DMS153 treated with DMSO at 0.1 percent for 48 hours (cell line): ENCODE data around the gene LDLRAP1.

Experiments used
- DNase-seq: peaks from one replicate; lab custom pipeline; 2025; ENCODE audit not compliant: unreplicated experiment; lab: John Stamatoyannopoulos, UW

The LDLRAP1 gene

DNA sequence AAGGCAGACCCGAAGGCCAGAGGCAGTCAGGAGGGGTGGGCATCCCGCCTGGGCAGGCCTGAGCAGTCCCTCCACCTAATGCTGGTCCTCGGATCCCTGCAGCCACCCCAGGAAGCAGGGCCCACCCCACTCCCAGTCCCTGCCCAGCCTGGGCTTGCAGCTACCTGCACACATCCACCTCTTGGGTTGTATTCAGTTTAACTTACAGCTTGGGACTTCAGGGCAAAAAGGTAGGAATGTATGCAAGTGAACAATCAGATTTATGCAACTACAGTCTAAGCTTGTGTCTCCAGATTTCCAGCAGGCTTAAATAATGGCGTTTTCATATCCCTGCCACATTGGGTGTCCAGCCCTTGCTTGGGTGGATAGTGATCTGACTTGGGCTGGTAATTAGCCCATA is 17.4 kb downstream of the LDLRAP1 start:
- DNase-seq: no peak

DNA sequence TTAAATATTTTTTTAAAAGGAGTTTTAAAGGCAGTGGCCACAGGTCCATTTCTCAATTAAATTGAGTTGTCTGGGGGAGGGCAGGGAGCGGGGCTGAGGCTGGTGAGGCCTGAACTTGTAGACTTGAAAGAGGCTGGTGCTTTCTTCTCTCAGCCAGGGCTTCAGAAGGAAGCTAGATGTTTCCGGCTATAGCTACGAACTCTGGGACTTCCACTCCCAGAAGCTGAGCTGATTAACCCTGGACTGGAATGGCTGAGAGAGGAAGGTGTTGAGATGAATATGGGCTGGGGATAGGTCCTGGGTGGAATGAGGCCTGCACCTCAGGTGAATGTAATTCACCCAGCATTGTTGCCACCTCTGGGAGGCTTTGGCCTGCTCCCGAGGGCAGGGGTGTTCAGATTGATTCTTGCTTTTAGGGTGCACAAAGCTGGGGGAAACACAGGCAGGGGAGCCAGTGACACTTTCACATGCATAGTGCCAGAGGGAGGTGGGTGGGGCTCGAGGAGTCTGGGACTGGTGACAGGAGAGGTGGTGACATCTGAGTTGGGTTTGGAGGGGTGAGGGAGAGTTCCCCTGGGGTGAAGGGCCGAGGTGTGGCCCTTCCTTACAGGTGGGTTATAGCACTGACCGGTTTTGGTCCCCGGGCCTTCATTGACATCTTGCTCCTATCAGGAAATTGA is 18.2 kb downstream of the LDLRAP1 start:
- no peak for DNase-seq

DNA sequence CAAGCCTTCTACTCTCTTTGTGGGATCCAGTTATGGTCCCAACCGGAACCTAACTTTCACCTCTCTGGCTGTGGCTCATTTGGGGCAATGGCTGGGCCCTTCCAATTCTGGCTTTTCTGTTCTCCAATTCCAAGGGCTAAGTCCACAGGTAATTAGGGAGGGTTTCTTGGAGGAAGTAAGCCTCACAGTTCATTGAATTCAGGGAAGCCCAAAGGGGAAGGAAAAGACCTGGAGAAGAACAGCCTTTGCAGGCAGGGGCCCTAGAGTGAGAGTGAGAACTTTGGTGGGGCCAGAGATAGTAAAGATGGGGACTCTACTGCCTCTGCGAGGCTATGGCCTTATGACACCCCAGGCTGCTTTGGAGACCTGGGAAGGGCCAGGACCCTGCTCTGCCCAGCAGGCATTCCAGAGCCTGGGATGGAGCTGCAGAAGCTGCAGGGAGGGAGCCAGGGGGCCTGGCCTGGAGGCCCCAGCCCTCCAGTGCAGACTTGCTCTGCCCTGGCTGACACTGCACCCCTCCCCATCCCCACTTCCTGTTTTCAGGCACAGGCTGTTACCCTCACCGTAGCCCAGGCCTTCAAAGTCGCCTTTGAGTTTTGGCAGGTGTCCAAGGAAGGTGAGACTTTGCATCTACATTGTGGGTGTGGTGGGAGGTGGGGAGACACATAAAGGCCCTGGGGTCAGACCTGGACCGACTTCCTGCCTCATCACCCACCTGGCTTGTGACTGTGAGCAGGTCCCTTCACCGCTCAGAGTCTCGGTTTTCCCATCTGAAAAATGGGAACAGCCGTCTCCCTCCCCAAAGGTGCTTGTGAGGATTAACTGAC is 18.9 kb downstream of the LDLRAP1 start:
- peak; percentile 63 for DNase-seq

DNA sequence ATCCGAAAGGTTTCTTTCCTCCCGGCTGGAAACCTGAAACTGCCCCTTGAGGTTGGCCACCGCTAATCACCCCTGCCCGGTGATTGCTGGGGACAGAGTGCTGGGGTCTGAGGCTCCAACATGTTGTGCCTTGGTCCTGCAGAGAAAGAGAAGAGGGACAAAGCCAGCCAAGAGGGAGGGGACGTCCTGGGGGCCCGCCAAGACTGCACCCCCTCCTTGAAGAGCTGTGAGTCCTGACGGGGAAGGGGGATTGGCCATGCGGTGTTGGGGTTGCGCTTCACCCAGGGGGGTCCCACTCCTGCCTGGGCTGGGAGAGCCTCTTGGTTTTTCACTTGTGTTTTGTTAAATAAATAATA is 19.5 kb downstream of the LDLRAP1 start:
- DNase-seq: no peak

DNA sequence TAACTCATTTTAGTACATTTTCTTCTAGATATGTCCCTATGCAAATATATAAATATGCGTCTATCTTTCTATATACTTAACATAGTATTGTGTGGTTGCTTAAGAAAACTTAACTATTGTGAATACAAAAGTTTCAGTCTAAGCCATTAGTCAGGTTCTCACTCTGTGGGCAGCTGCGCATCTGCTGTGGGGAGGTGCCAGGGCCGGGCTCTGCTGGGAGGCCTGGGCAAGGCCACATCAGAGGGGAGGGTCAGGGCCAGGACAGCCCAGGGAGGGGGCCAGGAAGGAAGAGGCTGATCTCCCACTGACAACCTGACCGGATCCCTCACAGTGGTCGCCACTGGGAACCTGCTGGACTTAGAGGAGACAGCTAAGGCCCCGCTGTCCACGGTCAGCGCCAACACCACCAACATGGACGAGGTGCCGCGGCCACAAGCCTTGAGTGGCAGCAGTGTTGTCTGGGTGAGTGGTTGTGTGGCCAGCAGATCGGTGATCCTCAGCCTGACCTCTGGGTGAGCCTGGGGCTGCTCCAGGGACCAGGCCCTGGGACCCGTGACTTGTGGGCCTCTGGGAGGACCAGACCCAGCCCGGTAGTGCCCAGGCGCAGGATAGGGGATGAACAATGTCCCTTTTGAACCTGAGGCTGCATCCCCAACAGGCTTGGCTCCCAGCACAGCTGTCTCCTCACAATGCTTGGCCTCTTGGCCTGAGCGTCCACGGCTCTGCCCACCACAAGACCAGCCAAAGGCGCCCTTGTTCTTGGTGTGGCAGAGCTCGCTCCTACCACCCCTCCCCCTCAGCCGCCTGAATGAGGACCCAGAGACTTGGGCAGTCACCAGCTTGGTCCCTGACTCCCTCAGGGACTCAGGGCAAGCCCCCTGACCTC is 20.2 kb downstream of the LDLRAP1 start:
- no peak for DNase-seq

DNA sequence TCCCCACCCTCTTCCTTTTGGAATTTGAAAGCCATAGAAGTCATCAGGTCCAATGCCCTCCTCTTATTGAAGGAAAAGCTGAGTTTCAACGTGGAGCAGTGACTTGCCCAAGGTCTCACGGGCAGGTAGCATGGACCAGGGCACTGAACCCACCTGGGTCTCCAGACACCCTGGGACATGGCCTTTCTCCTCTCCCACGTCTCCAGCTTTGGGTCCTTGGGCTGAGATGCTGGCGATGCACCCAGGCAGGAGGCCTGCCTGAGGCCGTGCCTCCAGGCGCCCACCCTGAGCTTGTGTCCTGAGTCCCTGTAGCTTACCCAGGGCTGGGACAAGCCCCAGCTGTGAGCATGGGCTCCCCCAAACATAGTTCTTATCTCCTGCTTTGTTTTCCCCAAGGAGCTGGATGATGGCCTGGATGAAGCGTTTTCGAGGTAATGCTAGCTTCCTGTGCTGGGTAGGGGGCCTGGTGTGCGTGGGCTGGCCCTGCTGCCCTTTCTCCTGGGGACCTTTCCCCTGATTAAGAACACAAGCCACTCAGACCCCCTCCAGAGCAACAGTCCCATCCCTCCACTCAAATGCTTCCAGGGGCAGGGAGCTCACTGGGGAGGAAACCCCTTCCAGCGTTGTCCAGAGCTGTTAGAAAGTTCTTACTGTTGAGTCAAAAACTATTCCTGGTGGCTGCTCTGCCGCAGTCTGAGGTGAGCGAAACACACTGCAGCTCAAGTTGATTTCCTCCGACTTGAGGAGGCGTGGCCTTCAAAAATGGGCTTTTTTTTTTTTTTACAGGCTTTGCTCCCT is 21.6 kb downstream of the LDLRAP1 start:
- DNase-seq: no peak

DNA sequence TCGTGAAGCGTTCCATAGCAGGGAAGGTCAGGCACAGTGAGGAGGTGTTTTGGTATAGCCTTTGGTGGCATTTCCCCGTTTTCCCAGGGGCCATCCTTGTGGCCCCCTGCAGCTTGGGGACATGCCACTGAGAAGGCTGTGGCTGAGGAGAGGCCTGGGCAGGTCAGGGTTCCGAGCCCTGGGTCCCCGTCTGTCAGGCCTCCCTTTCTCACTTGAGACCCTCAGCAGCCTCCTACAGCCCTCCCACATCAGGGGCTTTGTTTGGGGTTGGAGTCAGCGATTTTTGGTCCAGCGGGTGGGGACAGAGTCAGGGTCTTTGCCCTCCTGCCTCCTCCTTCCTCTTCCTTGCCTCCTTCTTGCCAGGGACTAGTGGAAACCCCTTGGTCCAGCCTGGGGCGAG is 22.2 kb downstream of the LDLRAP1 start:
- no peak for DNase-seq

DNA sequence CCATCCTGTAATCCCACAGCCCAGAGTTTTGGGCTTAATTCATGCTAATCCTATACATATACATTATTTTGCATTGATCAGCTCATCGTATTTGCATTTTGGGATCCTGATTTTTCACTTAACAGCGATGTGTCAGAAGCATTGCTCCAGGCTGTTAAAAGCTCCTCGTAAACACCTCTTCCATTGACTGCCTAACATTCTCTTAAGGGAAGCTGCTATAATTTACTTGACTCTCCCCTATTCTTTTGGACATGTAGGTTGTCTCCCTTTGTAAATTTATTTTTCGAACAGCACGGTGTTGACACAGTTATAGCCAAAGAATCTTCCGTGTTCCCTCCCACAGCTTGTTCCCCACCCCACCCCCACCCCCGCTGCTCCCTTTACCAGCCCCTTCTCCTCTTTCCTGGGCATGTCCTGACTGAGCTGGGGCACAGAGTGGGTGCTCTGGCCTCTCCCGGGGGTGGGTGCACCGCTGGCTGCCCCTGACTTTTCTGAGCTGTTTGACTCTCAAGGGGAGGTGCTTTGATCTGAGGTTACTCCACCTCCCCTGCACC is 22.8 kb downstream of the LDLRAP1 start:
- DNase-seq: peak; percentile 20

DNA sequence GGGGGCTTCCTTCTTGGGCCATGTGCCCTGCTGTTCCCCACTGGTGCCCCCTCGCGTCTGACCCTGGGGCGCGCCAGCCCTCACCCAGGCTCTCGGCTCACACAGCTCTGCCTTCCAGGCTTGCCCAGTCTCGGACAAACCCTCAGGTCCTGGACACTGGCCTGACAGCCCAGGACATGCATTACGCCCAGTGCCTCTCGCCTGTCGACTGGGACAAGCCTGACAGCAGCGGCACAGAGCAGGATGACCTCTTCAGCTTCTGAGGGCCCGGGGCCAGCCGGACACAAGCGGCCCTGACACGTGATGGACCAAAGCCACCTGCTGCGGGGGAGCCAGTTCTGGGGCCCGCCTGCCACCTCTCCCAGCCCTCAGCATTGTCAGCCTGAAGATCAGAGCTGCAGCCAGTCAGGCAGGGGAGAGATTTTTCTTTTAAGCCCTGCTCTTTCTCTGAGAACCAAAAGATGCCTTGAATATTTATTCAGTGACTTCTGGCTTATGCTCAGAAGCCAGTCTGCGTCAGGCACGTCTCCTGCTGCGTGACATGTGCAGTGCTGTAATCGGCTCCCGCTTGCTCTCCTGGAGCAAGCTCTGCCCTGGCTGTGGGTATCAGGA is 23.4 kb downstream of the LDLRAP1 start:
- peak; percentile 54 for DNase-seq

DNA sequence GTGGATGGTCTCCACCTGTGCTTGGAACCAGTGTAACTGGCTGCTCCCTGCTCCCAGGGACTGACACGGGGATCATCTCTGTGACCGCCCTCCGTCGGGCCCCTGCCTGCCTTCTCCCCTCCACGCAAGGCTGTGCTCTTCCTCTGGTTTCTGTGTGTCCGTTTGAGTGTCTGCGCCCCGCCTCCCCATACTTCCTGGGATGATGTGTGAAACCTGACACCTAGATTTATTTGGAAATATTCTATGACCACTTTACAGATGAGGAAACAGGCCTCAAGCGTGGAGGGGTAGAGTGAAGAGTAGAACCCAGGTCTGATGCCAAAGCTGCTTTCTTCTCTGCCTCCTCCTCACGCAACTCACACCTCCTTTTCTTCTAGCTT is 24.3 kb downstream of the LDLRAP1 start:
- no peak for DNase-seq

DNA sequence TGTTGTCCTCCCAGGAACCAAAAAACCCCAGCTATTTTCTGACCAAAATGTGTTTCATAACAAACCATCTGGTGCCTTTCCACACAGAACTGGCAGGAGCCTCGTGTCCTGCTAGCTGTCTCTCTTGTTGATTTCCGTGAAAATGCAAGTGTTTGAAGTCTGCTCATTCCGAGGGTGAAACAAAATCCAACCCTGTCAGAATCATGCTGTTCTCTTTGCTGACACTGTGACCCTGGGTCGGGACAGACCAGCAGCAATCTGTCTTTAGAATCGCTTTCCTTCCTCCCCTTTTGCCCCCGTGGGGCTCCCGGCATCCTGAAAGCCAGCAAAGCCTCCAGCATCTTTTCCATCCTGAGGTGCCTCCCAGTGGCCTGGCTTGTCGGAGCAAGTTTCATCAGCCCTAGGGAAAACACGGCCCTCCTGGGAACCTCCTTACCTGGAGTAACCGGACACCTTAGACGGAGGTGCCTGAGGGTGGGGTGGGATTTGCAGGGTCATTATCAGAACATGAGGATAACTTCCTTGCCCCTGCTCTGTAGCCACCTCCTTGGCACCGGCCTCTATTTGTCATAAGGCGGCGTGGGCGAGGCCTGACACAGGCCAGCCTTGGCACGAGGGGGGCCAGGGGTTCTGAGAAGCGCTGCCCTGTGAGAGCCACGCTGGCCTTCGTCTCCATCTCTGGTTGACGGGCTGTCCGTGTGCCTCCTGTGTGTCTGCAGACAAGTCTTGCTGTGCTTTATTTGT is 24.9 kb downstream of the LDLRAP1 start:
- DNase-seq: peak; percentile 30

DNA sequence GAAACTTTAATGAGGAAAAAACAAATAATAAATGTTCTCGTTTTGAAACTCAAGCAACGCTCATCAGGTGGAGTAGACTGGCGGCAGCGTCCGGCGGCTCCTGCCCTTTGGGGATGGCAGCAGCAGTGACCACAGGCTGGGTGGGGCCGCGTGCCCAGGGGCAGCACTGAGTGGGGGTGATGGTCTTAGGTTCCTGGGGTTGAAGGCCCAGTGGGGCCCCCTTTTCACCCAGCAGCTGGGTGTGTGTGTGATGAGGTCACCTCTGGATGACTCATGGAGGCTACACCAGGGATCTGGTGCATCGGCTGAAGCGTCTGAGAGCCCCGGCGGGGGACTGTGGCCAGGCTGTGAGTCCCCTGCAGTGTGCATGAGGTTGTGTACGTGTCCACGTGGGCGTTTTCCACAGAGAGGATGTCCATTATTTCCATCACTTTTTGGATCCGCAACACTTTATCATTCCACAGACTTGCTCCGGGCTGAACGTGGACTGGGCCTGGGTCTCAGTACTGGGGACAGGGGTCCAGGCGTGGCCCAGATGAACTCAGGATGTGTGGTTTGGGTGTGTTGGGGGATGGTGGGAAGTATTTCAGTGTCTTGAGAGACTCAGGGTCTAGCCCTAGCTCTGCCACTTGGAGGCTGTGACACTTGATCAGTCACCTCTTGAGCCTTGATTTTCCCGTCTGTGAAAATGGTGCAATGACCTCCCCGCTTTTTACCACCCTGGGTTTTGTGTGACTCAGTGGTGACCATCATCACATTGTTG is 25.6 kb downstream of the LDLRAP1 start:
- no peak for DNase-seq

DNA sequence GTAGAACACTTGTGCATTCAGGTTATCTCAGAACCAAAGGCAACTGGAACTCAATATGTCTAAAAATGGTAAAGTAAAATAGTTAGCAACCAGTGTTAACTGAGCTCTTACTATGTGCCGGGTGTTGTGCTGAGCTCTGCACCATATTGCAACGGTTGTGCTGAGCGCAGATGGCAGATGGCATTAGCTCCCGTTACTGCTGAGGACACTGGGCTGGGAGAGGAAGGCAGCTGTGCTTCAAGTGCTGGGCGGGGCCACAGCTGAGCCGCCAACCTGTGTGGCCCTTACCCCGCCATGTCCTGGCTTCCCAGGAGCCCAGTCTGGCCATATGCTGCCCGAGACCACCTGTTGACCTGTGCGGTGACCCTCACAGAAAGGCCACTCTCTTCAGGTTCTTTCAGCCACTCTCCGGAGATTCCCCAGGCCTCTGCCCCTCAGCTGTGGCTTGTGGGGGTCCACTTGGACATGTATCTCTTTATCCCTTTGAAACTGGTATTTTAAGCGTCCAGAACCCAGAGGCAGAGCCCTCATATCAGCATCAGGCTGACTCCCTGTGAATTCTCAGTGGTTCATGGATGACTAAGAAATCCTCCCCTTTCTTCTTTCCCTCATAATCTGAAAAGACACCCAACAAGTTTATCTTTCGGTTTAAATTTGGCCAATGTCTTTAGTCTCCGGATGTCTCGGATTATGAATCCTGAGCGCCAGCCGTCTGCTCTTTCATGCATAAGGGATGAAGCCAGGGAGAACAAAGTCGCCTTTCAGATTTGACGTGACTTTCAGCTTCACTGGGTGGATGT is 26.4 kb downstream of the LDLRAP1 start:
- DNase-seq: no peak

DNA sequence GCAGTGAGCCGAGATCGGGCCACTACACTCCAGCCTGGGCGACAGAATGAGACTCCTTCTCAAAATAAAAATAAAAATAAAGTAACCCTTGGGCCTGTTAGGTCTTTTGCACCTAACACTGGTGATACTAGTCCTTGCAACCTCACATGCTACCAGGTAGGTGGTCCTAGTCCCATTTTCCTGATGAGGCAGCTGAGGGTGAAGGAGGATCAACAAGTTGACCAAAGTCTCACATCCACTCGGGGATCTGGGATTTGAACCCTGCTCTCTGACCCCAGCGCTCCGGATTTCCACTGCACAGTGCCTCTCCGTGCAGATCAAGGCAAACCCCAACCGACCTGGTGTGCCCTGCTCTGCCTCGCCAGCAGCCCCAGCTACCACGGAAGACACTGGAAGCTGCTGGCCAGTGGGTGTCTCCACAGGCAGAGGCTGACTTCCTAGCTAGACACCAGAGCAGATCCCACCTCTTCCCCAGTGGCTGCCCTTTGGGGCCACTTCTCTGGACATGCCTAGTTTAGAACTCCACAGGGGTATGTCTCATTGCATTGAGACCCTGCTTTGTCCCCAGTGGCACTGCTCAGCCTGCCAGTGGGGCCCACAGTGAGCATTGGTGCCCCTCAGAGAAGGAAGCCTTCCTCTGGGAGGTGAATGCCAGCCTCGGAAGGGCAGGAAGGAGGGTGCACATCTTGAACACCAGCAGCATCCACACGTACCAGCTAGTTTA is 27.6 kb downstream of the LDLRAP1 start:
- no peak for DNase-seq

DNA sequence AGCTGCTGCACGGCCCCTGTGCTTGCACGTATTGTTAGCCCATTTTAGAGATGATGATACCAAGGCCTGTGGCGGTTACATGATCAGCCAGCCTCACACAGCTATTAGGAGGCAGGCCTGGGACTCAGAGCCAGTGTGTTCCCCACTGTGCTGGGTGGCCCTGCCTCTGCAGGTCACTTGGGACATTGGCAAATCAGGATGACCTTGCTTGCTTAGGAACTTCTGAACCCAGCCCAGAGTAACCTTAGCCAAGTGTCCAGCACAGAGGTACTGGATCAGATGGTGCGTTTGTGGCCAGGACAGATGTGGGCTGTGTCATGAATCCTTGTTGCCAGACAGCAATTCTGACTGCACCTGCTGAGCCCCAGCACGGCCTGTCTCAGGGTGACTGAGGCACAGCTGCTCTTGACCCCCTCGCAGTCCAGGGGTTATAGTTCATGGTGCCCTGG is 28.1 kb downstream of the LDLRAP1 start:
- DNase-seq: no peak

DNA sequence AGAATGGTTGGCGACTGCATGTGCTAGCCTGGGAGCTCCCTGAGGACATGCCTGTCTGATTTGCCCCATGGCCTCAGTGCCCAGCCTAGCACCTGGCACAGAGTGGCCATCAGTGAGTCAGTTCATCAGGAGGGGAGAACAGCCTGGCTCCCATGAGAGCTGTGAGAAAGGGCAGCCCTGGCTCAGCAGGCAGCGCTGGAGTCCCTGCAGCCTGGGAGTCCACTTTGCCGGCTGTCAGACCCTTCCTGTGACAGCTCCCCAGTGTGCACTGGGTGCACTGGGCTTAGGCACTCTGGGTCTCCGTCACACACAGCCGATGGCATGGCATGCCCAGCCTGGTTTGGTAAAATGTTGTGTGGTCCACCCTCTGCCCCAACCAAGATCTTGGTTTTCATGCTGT is 28.7 kb downstream of the LDLRAP1 start:
- no peak for DNase-seq
